Mesendoderm (in vitro differentiated cells): ENCODE data around the gene KLB. TPM values are rescaled to one million over a fixed set of nuclear protein-coding genes. Genes with fewer than 3 reads are reported as not detected.

ENCODE experiments used
- DNase-seq: peaks from one replicate; pipeline ENCODE4 v3.0.0; 2013
- H2AK5ac ChIP-seq: 2 replicates; pipeline ENCODE4 v1.6.1; 2013; ENCODE audit warnings: low read length, inconsistent platforms
- H2BK120ac ChIP-seq: 2 replicates; pipeline ENCODE4 v1.6.1; 2013; ENCODE audit warnings: low read depth, mild to moderate bottlenecking, low read length, moderate library complexity, mixed read lengths
- H2BK15ac ChIP-seq: replicated peaks from 2 replicates; pipeline ENCODE4 v1.6.1; 2013; ENCODE audit warnings: low read depth, mild to moderate bottlenecking, moderate library complexity
- H2BK5ac ChIP-seq: 2 replicates; pipeline ENCODE4 v1.6.1; 2013; ENCODE audit warnings: low read length, inconsistent platforms
- H3K18ac ChIP-seq: 2 replicates; pipeline ENCODE4 v1.6.1; 2013; ENCODE audit warnings: mild to moderate bottlenecking, low read length, mixed read lengths
- H3K23ac ChIP-seq: one replicate; pipeline ENCODE4 v1.6.1; 2013; ENCODE audit warnings: low read length
- H3K27ac ChIP-seq: 2 replicates; pipeline ENCODE4 v1.5.1; 2013; ENCODE audit warnings: low read depth, mild to moderate bottlenecking, inconsistent platforms, low read length, moderate library complexity
- H3K27me3 ChIP-seq: 2 replicates; pipeline ENCODE4 v1.6.1; 2013; ENCODE audit warnings: low read length, control low read depth, mild to moderate bottlenecking, inconsistent platforms; ENCODE audit not compliant: insufficient read depth, poor library complexity
- H3K36me3 ChIP-seq: 2 replicates; pipeline ENCODE4 v1.6.1; 2013; ENCODE audit warnings: low read length, inconsistent platforms; ENCODE audit not compliant: control insufficient read depth, insufficient read depth
- H3K4ac ChIP-seq: one replicate; pipeline ENCODE4 v1.6.1; 2013; ENCODE audit warnings: low read depth, mild to moderate bottlenecking, low read length, moderate library complexity
- H3K4me1 ChIP-seq: 2 replicates; pipeline ENCODE4 v1.6.1; 2013; ENCODE audit warnings: low read depth, low read length, inconsistent platforms; ENCODE audit not compliant: control insufficient read depth
- H3K4me2 ChIP-seq: 2 replicates; pipeline ENCODE4 v1.6.1; 2013; ENCODE audit warnings: low read length
- H3K4me3 ChIP-seq: 2 replicates; pipeline ENCODE4 v1.5.1; 2013; ENCODE audit warnings: mild to moderate bottlenecking, low read length
- H3K56ac ChIP-seq: one replicate; pipeline ENCODE4 v1.6.1; 2013; ENCODE audit warnings: low read length
- H3K79me1 ChIP-seq: 2 replicates; pipeline ENCODE4 v1.6.1; 2013; ENCODE audit warnings: low read length, inconsistent platforms
- H3K79me2 ChIP-seq: 2 replicates; pipeline ENCODE4 v1.6.1; 2013; ENCODE audit warnings: mild to moderate bottlenecking, low read length; ENCODE audit not compliant: control insufficient read depth, insufficient read depth
- H3K9ac ChIP-seq: 2 replicates; pipeline ENCODE4 v1.6.1; 2013; ENCODE audit warnings: low read length, inconsistent platforms
- H4K5ac ChIP-seq: one replicate; pipeline ENCODE4 v1.6.1; 2013; ENCODE audit warnings: low read length
- H4K8ac ChIP-seq: one replicate; pipeline ENCODE4 v1.6.1; 2013; ENCODE audit warnings: low read depth, mild to moderate bottlenecking, control low read depth, low read length, moderate library complexity
- WGBS: extraction: QIAGEN DNeasy Blood & Tissue Kit; methylation state at CpG from one replicate; pipeline ENCODE4 v1.1.7; 2013; ENCODE audit warnings: low lambda C conversion rate, missing lambda C conversion rate; ENCODE audit not compliant: insufficient coverage; ENCODE audit errors: extremely low coverage; 5-methylcytosine and 5-hydroxymethylcytosine counted together
- small RNA-seq: library from polyadenylated mRNA; stranded (forward); fragments of <200 nt; extraction: miRNeasy Mini kit (QIAGEN cat#:217004); gene quantifications from one replicate; pipeline ENCODE3, GENCODE V24; 2013; ENCODE audit not compliant: insufficient read depth

KLB gene

GRCh38 chr4:39494354-39494753 lies 87.6 kb downstream of the KLB start:
- Histone ChIP-seq H2BK15ac (no peak overlapping the region), H2BK120ac (no peak overlapping the region), H2BK5ac (no peak overlapping the region), H2AK5ac (no peak overlapping the region), H3K27ac (no peak overlapping the region), H3K4me1 (no peaks in the 10 kb centered on the region), H3K27me3 (no peaks in the 10 kb centered on the region), H3K4me2 (no peak overlapping the region), H4K5ac (no peak overlapping the region), H3K18ac (no peak overlapping the region), H3K9ac (no peak overlapping the region), H3K36me3 (no peaks in the 10 kb centered on the region), H3K23ac (no peak overlapping the region), H3K79me2 (no peaks in the 10 kb centered on the region), H3K79me1 (no peaks in the 10 kb centered on the region), H3K4me3 (no peak overlapping the region), H3K4ac (no peak overlapping the region), H3K56ac (no peak overlapping the region), H4K8ac (no peak overlapping the region)
- no peak for DNase-seq
- no CpG with 5 or more reads among the region's 1 CpG for WGBS

GRCh38 chr4:39495446-39496213 lies 88.9 kb downstream of the KLB start:
- H4K8ac ChIP-seq, result no peak overlapping the region
- H2BK15ac ChIP-seq, result no peak overlapping the region
- no peak overlapping the region for H2AK5ac ChIP-seq
- H3K36me3 ChIP-seq, result no peaks in the 10 kb centered on the region
- no peak overlapping the region for H2BK120ac ChIP-seq
- H3K9ac ChIP-seq, result no peak overlapping the region
- H3K27ac ChIP-seq, result no peak overlapping the region
- no peak overlapping the region for H4K5ac ChIP-seq
- H3K4me3 ChIP-seq, result no peak overlapping the region
- H3K4me2 ChIP-seq, result no peak overlapping the region
- no peak for DNase-seq
- no peak overlapping the region for H3K18ac ChIP-seq
- no peaks in the 10 kb centered on the region for H3K4me1 ChIP-seq
- no peaks in the 10 kb centered on the region for H3K79me1 ChIP-seq
- no peak overlapping the region for H3K23ac ChIP-seq
- no peak overlapping the region for H3K4ac ChIP-seq
- H3K56ac ChIP-seq, result no peak overlapping the region
- H3K27me3 ChIP-seq, result no peaks in the 10 kb centered on the region
- no peak overlapping the region for H2BK5ac ChIP-seq
- no peaks in the 10 kb centered on the region for H3K79me2 ChIP-seq
- WGBS, result no CpG with 5 or more reads among the region's 4 CpGs

GRCh38 chr4:39497909-39498726 lies 91.4 kb downstream of the KLB start:
- H3K27ac ChIP-seq, result no peak overlapping the region
- H2BK5ac ChIP-seq, result no peak overlapping the region
- H3K79me1 ChIP-seq, result no peaks in the 10 kb centered on the region
- WGBS, result no CpG with 5 or more reads among the region's 1 CpG
- no peak overlapping the region for H3K4me3 ChIP-seq
- no peak for DNase-seq
- H3K27me3 ChIP-seq, result no peaks in the 10 kb centered on the region
- no peak overlapping the region for H3K18ac ChIP-seq
- no peak overlapping the region for H3K23ac ChIP-seq
- H3K4me2 ChIP-seq, result no peak overlapping the region
- H3K4ac ChIP-seq, result no peak overlapping the region
- no peak overlapping the region for H4K5ac ChIP-seq
- H4K8ac ChIP-seq, result no peak overlapping the region
- no peak overlapping the region for H3K9ac ChIP-seq
- H2AK5ac ChIP-seq, result no peak overlapping the region
- H2BK15ac ChIP-seq, result no peak overlapping the region
- no peak overlapping the region for H2BK120ac ChIP-seq
- H3K4me1 ChIP-seq, result no peaks in the 10 kb centered on the region
- no peaks in the 10 kb centered on the region for H3K79me2 ChIP-seq
- no peak overlapping the region for H3K56ac ChIP-seq
- peaks cover under 1% of the 10 kb centered on the region for H3K36me3 ChIP-seq

- no peaks in the 10 kb centered on the region for H3K79me2 ChIP-seq
- H3K4me2 ChIP-seq, result no peak overlapping the region
- no peak overlapping the region for H3K27ac ChIP-seq
- H2AK5ac ChIP-seq, result no peak overlapping the region
- no peaks in the 10 kb centered on the region for H3K27me3 ChIP-seq
- H2BK5ac ChIP-seq, result no peak overlapping the region
- H3K4me3 ChIP-seq, result no peak overlapping the region
- H3K23ac ChIP-seq, result no peak overlapping the region
- no peak overlapping the region for H3K56ac ChIP-seq
- H3K36me3 ChIP-seq, result peaks cover 3% of the 10 kb centered on the region
- no peak overlapping the region for H4K8ac ChIP-seq
- no peak overlapping the region for H3K9ac ChIP-seq
- no peak overlapping the region for H4K5ac ChIP-seq
- DNase-seq, result no peak
- H3K4me1 ChIP-seq, result no peaks in the 10 kb centered on the region
- H2BK15ac ChIP-seq, result no peak overlapping the region
- no peaks in the 10 kb centered on the region for H3K79me1 ChIP-seq
- H2BK120ac ChIP-seq, result no peak overlapping the region
- no peak overlapping the region for H3K18ac ChIP-seq
- no peak overlapping the region for H3K4ac ChIP-seq
Observed at GRCh38 chr4:39498727-39499020, 91.9 kb downstream of the KLB start.

Small RNA genes within 50 kb of the gene (small RNA-seq; reads per million reads assigned to genes)
- gene MIR5591, result not detected
- gene RF00019, result not detected
- not detected for gene RNU6-887P
